ENCODE data around the gene EBLN1. TPM values are rescaled to one million over a fixed set of nuclear protein-coding genes. Genes with fewer than 3 reads are reported as not detected.
A peak's percentile ranks its signal among the peaks of the same experiment; 100 is the strongest.

EBLN1 gene
- total and polyA plus RNA-seq, 9 of the 15 experiments (the other 6 are each of a cell fraction or from before 2014, with no cell fraction given): 0.06 to 3.1 (median 0.80) TPM

DNA sequence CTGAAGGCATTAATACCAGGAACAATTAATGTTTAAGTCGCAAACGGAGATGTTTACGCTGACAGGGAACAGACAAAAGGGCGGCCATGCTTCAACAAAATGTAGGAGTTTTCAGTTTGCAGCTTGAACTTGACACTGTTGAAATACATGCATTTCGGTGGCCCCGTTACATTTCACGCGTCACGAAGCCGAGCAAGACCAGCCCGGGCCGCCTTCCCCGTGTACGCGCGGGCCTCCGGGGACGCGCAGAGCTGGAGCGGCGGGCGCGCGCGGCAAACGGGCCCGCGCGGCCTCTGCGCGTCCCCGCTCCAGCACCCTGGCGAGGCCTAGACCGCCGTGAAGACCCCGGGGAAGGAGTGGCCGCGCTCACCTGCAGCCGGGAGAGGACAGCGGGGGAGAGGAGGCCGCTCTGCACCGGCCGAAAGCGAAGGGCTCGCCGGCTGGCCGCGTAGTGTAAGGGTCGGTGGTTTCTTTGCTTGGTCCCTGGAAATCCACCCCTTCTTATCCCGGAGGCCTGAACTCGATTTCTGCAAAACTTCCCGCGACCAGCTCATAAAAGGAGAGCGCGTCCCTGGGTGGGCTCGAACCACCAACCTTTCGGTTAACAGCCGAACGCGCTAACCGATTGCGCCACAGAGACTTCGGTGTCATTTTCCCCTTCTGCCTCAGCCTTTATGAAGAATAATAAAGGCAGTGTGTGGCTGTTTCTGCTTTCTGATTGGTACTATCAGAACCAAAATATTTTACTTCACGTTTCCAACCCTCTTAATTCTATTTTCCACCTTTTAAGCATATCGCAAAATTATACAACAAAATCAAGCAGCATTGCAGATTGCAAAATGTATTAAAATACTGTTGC, 11.4 kb upstream of the EBLN1 start (continued):
- peak; percentile 79; the same call in 1 of the 2 replicates for TF ChIP-seq NFATC3 (IDR thresholded peaks at IDR 0.05)
- TF ChIP-seq HDAC3 (IDR thresholded peaks at IDR 0.05; ENCODE audit: borderline replicate concordance, partially characterized antibody): no peak
- 0 out of 2 replicates have a peak, but pooled peaks have one; percentile 48 for TF ChIP-seq RBM14 (IDR thresholded peaks at IDR 0.05; ENCODE audit: borderline replicate concordance, insufficient read depth, low read depth, low read length)
- peak; percentile 76 to 86 for TF ChIP-seq MAZ (CRISPR knock-in tag; conservative IDR thresholded peaks at IDR 0.05 in 1 of 2, IDR thresholded peaks at IDR 0.05 in 1 of 2)
- TF ChIP-seq, protein P1, sequence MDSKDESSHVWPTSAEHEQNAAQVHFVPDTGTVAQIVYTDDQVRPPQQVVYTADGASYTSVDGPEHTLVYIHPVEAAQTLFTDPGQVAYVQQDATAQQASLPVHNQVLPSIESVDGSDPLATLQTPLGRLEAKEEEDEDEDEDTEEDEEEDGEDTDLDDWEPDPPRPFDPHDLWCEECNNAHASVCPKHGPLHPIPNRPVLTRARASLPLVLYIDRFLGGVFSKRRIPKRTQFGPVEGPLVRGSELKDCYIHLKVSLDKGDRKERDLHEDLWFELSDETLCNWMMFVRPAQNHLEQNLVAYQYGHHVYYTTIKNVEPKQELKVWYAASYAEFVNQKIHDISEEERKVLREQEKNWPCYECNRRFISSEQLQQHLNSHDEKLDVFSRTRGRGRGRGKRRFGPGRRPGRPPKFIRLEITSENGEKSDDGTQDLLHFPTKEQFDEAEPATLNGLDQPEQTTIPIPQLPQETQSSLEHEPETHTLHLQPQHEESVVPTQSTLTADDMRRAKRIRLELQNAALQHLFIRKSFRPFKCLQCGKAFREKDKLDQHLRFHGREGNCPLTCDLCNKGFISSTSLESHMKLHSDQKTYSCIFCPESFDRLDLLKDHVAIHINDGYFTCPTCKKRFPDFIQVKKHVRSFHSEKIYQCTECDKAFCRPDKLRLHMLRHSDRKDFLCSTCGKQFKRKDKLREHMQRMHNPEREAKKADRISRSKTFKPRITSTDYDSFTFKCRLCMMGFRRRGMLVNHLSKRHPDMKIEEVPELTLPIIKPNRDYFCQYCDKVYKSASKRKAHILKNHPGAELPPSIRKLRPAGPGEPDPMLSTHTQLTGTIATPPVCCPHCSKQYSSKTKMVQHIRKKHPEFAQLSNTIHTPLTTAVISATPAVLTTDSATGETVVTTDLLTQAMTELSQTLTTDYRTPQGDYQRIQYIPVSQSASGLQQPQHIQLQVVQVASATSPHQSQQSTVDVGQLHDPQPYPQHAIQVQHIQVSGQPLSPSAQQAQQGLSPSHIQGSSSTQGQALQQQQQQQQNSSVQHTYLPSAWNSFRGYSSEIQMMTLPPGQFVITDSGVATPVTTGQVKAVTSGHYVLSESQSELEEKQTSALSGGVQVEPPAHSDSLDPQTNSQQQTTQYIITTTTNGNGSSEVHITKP (IDR thresholded peaks at IDR 0.05; ENCODE audit: partially characterized antibody): peak; percentile 54
- TF ChIP-seq, protein P2, sequence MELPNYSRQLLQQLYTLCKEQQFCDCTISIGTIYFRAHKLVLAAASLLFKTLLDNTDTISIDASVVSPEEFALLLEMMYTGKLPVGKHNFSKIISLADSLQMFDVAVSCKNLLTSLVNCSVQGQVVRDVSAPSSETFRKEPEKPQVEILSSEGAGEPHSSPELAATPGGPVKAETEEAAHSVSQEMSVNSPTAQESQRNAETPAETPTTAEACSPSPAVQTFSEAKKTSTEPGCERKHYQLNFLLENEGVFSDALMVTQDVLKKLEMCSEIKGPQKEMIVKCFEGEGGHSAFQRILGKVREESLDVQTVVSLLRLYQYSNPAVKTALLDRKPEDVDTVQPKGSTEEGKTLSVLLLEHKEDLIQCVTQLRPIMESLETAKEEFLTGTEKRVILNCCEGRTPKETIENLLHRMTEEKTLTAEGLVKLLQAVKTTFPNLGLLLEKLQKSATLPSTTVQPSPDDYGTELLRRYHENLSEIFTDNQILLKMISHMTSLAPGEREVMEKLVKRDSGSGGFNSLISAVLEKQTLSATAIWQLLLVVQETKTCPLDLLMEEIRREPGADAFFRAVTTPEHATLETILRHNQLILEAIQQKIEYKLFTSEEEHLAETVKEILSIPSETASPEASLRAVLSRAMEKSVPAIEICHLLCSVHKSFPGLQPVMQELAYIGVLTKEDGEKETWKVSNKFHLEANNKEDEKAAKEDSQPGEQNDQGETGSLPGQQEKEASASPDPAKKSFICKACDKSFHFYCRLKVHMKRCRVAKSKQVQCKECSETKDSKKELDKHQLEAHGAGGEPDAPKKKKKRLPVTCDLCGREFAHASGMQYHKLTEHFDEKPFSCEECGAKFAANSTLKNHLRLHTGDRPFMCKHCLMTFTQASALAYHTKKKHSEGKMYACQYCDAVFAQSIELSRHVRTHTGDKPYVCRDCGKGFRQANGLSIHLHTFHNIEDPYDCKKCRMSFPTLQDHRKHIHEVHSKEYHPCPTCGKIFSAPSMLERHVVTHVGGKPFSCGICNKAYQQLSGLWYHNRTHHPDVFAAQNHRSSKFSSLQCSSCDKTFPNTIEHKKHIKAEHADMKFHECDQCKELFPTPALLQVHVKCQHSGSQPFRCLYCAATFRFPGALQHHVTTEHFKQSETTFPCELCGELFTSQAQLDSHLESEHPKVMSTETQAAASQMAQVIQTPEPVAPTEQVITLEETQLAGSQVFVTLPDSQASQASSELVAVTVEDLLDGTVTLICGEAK (IDR thresholded peaks at IDR 0.05): peak; percentile 89
- TF ChIP-seq, protein P2 (CRISPR knock-in tag; IDR thresholded peaks at IDR 0.05): peak; percentile 57; the same call in 1 of the 2 replicates
- TF ChIP-seq, protein P3, sequence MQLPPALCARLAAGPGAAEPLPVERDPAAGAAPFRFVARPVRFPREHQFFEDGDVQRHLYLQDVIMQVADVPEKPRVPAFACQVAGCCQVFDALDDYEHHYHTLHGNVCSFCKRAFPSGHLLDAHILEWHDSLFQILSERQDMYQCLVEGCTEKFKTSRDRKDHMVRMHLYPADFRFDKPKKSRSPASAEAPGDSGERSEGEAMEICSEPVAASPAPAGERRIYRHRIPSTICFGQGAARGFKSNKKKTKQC (CRISPR knock-in tag; IDR thresholded peaks at IDR 0.05): peak; percentile 95
- no peak for TF ChIP-seq ZNF121 (CRISPR knock-in tag; conservative IDR thresholded peaks at IDR 0.05)
- peak; percentile 76; the same call in 1 of the 2 replicates for TF ChIP-seq ZNF444 (CRISPR knock-in tag; IDR thresholded peaks at IDR 0.05)
- TF ChIP-seq PTBP1 (IDR thresholded peaks at IDR 0.05; ENCODE audit: low read depth, low read length): no peak

Measured in K562 (cell line).